ENCODE results near the gene THUMPD2.
"Not testable (repeated sequence)": the region's sequence is repeated elsewhere in the genome, so short reads cannot be mapped to it uniquely, and the experiment has no call there.

THUMPD2 gene, protein sequence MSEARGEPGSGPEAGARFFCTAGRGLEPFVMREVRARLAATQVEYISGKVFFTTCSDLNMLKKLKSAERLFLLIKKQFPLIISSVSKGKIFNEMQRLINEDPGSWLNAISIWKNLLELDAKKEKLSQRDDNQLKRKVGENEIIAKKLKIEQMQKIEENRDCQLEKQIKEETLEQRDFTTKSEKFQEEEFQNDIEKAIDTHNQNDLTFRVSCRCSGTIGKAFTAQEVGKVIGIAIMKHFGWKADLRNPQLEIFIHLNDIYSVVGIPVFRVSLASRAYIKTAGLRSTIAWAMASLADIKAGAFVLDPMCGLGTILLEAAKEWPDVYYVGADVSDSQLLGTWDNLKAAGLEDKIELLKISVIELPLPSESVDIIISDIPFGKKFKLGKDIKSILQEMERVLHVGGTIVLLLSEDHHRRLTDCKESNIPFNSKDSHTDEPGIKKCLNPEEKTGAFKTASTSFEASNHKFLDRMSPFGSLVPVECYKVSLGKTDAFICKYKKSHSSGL

DNA sequence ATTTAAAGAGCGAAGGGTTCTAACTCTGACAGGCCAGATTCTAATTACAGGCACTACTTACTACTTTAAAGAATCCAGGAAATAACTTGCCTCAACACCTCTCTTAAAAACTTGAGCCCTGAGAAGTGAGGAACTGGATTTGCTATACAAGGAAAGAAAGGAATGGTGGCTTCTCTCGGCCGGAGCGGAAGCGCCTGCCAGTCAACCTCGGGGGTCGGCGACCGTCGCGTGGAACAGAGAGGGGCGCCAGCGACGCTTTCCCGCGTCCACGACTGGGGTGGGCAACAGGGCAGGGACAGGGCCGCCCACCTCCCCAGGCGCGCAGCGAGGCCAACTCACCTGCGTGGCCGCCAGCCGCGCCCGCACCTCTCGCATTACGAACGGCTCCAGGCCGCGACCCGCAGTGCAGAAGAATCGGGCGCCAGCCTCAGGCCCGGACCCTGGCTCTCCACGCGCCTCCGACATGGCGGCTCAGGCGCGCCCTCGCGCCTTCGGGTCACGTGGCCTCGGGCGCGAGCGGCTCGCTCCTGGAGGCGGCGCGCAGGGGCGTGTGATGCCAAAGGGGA, at the start of gene THUMPD2:
TSS of gene THUMPD2 (minus strand) at position 484 of the 566 bp plus-strand sequence. CDS start at position 465, 19 bp downstream.
- DNase-seq, result peak; percentile 80

DNA sequence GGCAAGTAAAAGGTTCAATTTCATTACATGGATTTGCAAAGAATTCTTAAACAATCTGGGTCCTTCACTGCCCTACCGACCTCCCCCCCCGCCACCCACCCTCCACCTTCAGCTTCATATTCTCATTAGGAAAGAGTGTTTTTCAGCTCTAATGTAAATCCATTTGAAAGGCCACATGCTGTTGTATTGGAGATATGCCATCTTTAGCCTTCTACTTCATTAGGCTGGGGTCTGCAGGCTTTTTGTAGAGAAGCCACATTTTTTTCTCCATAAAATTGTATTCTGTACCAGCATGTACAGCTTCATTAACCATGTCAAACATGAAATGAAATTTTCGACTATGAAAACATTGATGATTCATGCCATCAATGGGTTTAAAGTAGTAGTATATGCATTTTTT, 42.8 kb upstream of the THUMPD2 start:
- no peak for DNase-seq

DNA sequence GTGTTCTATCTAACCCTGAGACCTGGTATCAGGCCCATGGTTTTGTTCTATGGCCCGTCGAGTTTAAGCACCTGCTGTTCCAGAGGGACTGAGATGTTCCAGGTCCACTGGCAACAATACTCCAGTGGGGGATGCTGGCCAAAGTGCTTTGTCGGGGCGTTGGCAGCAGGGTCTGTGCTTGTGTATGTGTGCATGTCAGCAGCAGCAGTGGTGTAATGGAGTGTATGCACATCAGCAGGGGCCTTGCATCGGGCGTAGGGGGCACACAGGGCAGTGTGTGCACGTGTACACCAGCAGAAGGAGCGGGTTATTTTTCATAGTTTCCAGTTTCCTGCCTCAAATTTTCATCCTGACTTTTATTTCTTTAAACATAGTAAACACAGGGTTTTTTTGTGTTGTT, 37.8 kb upstream of the THUMPD2 start:
- no peak for DNase-seq

DNA sequence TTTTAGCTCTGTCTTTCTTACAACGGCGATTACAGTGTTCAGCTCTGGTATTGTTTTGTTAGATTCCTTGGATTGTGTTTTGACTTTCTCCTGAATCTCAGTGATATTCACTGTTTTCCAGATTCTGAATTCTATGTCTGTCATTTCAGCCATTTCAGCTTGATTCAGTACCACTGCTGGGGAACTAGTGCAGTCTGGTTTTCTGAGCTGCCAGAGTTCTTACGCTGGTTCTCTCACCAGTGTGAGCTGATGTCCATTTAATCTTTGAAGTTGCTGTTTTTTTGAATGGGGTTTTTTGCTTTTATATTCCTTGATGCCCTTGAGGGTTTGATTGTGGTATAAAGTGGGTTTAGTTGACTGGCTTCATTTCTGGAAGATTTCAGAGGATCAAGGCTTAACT, 37.4 kb upstream of the THUMPD2 start:
- no peak for DNase-seq

DNA sequence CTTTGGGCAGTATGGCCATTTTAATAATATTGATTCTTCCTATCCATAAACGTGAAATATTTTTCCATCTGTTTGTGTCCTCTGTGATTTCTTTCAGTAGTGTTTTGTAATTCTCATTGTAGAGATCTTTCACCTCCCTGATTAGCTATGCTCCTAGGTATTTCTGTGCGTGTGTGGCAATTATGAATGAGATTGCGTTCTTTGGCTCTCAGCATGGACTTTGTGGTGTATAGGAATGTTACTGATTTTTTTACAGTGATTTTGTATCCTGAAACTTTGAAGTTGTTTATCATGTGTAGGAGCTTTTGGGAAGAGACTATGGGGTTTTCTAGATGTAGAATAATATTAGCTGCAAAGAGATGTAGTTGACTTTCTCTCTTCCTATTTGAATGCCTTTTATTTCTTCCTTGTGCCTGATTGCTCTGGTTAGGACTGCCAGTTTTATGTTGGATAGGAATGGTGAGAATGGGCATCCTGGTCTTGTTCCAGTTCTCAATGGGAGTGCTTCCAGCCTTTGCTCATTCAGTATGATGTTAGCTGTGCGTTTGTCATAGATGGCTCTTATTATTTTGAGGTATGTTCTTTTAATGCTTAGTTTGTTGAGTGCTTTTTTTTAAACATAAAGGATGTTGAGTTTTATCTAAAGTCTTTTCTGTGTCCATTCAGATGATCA, 27.0 kb upstream of the THUMPD2 start:
- DNase-seq, result no peak

DNA sequence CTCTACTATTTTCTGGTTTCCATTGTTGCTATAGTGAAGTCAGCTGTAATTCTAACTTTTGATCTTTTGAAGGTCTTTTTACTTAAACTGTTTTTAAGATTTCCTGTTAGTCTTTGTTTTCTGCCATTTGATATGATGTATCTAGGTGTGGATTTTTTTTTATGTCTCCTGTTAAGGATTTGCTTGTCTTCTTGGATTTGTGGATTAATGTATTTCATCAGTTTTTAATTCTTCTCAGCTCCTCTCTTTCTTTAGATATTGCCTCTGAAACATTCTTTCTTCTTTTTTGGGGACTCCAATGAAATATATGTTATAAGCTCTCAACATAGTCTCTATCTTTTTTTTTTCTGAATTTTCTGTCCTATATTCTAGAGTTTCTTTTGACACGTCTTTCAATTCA, 24.8 kb upstream of the THUMPD2 start:
- no peak for DNase-seq

DNA sequence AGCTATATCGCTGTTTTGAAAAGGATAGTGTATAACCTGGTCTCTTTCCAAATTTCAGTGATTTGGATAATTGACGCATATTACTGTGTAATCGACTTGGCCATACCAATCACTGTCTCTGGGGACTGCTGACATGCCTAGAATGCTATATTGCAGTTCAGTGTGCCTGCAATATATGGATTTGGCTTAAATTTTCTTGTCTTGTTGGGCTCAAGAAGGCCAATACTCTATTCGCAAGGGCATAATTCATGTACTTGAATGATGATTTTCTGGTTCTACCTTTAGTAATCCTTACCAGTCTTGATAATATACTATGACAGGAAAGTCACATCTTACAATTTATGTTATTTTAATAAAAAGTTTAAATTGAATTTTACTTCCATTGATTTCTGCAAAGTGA, 21.7 kb upstream of the THUMPD2 start:
- DNase-seq, result no peak

DNA sequence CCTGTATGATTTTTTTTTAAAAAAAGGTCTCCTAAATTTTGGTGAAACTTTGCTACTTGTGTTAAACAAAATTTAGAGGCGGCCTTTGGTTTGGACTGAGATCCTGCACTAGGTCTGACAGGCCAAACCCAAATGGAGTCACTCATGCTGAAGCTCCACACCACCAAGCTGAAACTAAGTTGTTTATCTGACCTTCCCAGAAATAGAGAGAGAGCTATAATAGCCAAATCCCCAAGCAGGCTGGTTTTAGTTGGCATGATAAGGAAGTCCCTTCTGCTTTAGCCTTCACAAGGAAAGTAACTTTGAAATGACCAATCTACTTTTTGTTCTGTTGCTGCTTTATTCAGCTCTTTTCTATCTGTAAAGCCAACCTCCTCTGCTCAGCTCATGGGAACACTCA, 17.1 kb upstream of the THUMPD2 start:
- no peak for DNase-seq

DNA sequence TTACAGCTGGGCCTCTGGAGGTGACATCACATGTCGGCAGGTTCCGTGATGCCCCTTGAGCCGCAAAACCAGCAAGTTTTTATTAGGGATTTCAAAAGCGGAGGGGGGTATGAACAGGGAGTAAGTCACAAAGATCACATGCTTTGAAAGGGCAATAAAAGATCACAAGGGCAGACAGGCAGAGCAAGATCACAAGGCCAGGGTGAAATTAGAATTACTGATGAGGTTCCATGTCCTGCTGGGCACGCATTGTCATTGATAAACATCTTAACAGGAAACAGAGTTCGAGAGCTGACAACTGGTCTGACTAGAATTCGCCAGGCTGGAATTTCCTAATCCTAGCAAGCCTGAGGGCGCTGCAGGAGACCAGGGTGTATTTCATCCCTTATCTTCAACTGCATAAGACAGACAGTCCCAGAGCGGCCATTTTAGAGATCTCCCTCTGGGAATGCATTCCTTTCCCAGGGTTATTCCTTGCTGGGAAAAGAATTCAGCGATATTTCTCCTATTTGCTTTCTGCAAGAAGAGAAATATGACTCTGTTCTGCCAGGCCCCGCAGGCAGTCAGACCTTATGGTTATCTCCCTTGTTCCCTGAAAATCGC, 11.3 kb upstream of the THUMPD2 start:
- DNase-seq, result not testable (repeated sequence)

DNA sequence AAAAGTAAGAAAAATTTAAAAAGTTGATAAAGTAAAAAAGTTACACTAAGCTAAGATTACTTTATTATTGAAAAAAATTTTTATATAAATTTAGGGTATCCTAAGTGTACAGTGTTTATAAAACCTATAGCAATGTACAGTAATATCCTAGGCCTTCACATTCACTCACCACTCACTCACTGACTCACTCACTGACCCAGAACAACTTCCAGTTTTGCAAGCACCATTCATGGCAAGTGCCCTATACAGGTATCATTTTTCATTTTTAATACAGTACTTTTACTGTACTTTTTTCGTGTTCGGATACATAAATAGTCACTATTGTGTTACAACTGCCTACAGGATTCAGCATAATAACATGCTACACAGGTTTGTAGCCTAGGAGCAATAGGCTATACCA, 8.9 kb upstream of the THUMPD2 start:
- no peak for DNase-seq

DNA sequence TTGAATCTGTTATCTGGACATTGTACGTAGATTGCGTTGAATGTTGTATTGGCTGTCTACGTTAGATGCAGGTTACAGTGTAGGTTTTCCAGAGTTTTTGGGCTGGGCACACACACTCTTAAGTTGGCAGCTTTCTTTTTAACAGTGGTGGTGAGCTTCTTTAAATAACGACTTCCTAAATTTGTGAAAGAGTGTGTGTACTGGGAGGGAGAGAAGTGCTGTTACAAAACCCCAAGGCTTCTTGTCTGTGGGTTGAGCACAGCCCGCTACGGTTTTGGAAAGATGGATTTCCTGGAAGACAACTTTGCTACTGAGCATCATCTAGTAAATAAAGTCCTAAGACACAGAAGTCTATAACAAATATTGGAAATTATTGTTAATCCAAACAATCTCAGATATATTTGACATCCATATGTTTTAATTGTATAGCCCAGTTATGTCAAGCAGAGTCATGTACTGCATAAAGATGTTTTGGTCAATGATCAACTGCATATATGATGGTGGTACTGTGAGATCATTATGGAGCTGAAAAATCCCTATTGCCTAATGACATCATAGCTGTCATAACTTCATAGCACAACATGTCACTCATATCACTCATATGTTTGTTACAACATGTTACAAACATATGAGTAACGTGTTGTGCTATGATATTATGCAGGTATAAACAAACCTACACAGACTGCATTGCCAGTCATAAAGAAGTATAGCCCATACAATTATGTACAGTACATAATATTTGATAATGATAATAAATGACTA, 7.9 kb upstream of the THUMPD2 start:
- DNase-seq, result no peak

DNA sequence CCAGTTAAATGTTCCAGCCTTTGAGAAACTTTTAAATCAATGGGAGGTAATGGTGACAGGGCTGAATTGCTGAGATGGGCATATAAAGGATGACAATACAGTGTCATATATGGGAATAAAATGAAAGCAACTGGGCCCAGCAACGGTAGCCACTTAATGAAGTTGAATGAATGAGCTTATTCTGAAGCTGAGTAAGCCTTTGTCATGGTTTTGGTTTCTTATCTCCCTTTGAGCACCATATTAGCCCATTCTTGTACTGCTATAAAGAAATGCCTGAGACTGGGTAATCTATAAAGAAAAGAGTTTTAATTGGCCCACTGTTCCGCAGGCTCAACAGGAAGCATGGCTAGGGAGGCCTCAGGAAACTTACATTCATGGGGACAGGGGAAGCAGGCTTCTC, 3.5 kb upstream of the THUMPD2 start:
- no peak for DNase-seq

DNA sequence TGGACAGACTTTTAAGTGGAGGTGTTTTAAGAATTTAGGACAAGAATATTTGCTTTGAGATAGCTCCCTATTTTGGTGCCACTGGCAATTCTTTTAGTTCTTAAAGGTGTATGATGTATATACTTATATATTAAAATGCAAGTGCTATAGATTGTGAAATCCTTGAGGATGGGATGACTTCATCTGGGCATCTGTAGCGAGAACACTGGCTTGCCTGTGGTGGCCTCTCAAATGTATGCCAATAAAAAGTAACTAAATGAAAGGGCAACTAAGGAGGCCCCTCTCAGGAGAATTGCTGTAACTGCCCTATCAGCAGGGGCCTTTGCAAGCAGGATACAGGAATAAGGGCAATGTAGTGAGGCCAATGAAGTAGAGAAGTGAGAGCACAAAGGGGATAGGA, 2.6 kb upstream of the THUMPD2 start:
- DNase-seq, result no peak

DNA sequence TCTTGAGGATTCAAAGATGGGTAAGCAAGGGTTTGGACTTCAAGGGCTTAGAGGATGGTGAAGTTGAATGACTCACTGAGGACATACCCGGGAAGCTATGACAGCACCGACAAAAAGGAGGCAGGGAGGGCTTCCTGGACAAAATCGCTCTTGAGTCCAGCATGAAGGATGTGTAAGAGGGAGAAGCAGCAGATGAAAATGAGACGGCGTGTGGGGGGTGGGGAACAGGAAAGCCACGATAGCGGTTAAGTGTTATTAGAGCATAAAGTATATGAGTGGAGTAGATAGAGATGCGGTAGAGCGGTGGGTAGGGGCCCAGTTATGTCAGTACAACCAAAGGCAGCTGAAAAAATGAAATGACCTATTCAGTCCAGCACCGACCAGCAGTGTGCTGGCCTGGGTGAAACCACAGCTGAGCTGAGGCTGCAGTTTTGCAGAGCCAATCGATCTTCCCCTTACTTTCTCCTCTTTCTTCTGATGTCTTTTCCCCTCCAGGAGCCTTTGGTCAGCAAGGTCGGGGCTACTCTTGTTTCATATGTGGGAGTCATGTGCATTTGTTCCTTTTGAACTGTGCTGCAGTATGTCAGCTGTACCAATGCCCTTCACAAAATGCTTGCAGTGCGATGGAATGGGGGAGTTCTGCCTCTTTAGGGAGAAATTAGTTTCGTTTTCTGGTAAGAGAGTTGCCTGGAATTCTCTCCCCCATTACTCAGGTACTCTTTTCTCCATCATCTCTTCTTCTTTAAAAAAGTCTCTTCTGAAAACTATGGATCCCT, 2.0 kb upstream of the THUMPD2 start:
- DNase-seq, result peak; percentile 14

DNA sequence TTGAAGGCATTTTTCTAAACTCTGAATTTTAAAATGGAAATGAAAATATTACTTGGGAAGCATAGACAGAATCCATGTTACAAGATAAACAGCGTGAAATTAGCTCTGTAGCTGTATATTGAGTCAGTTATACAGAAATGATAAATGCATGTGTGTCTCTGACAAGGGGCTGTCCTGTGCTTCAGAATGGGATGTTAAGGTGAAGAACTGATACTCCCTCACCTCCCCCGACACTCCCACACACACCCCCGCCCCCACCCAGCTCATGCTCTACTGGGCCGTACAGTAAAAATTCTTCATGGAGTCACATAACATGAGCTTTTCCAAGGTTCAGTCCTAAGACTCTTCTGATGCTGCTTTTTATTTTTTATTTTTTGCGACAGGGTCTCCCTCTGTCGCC, 869 bp upstream of the THUMPD2 start:
- DNase-seq, result no peak

DNA sequence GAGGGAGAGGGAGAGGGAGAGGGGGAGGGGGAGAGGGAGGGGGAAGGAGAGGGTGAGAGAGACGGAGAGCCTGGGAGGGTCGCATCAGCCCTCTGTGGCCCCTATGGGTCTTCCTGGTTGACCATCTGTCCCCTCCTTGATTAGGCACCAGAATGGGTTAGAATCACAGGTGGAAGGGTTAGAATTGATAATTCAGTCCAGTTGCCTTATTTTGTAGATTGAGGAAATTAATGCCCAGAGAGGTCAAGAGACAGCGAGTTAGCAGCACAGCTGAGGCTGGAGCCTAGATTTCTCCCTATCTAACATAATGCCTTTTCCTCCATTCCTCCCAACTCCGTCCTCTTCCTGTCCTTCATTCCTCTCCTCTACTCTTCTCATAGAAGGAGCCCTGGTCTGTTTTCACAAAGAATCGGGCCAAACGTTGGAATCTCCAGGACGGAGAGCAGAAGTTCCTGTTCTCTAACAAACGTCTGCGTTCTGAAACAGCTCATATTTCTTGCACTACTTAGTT, 338 bp upstream of the THUMPD2 start:
- no peak for DNase-seq

DNA sequence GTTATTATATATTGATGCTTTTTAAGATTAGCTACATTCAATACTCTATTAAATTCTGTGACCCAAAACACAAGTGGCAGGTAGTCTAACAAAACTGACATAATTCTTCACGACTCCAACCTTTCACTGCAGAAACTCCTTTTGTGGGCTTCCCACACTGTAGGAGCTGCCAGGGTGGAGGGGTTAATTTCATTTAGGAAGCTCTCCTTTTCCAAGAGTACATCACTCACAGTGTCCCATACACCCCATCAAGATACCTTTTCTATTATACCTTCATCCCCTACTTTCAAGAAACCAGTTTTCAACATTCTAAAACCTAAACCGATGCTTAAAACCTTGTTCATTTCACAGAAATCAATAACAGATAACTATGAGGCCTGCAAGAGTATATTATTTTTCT, 825 bp downstream of the THUMPD2 start:
- DNase-seq, result no peak

DNA sequence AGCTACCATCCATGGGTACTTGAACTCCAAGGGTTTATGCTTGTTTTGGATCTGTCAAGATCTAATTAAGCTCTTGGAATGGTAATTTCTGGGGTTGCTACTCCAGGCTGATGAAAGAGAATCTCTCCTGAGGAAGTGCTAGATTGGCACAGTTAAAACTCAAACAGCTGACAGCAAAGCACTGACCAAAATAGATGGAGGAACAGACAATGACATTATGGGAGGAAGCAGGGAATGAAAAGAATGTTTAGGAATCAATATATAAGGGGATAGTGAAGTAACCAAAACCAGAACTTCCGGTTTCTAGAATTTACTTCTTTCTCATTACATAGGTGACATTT, 6.3 kb downstream of the THUMPD2 start:
- DNase-seq, result no peak

DNA sequence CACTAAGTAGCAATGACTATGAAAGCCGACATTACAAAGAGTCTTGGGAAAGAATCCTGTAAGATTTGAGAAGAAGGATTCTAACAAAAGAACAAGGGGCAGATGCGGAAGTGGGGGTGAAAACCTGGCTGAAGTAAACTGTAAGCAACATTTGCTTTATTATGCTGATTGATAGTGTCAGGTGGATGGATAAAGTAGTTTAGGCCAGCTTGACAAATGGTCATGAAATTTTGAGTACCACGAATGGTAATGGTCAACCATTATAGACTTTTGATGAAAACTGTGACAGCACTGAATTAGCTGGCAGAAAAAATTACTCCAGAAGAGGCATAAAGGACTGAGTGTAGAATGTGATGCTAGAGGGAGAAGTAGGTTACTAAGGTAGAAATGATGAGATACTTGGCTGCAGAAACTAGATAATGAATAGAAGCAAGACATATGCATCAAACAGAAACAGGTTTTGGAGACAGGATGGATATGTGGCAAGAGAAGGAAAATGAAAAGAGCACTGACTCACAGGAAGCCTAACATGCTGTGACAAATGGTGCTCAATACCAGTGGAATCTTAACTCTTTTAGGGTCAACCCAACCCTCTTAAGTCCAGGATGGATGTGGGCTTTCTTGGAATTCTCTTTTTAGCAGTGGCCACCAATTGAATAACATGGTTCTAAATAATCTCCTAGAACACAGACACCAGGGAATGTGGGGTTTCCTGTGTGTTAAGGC, 6.8 kb downstream of the THUMPD2 start:
- peak; percentile 59 for DNase-seq

DNA sequence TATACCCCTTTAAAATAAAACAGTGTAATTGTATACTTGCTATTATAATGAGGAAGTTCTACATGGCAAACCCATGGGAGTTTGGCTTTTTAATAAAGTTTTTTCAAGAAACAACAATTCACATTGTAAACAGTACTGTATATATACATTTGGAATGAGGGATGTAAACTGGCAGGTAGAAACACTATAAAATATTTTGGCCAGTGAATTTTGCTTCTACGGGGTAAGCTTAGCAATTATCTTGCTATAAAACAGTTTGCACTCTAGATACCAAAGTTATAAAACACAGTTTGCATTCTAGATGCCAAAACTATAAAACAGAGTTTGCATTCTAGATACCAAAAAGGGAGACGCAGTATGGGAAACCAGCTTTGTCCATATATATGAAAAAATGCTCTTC, 16.6 kb downstream of the THUMPD2 start:
- DNase-seq, result no peak

DNA sequence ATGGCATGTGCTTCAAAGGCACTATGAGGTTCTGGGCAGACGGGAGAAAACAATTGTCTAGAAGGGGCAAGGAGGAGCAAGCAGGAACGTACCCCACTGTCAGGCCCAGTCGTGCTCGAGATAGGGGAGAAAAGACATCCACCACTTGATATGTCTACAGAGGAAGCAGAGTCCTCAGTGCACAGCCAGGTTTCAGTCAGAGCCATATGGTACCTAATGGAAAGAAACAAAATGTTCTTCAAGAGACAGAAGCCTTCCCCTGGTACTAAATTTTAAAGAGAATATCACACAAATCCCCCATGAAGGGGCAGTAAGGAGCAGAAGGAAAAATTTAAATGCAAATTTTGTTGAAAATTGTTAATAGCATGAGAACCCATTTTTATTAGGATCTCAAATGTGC, 21.9 kb downstream of the THUMPD2 start:
- DNase-seq, result no peak
